HG03064 (cell line): ENCODE data around the gene GNAI3.

Experiments
- ATAC-seq: cut with Tn5 transposase; IDR thresholded peaks from one replicate; pipeline ENCODE4 v1.9.1; 2021; ENCODE audit warnings: low read depth; ENCODE audit not compliant: unreplicated experiment

Gene GNAI3

DNA sequence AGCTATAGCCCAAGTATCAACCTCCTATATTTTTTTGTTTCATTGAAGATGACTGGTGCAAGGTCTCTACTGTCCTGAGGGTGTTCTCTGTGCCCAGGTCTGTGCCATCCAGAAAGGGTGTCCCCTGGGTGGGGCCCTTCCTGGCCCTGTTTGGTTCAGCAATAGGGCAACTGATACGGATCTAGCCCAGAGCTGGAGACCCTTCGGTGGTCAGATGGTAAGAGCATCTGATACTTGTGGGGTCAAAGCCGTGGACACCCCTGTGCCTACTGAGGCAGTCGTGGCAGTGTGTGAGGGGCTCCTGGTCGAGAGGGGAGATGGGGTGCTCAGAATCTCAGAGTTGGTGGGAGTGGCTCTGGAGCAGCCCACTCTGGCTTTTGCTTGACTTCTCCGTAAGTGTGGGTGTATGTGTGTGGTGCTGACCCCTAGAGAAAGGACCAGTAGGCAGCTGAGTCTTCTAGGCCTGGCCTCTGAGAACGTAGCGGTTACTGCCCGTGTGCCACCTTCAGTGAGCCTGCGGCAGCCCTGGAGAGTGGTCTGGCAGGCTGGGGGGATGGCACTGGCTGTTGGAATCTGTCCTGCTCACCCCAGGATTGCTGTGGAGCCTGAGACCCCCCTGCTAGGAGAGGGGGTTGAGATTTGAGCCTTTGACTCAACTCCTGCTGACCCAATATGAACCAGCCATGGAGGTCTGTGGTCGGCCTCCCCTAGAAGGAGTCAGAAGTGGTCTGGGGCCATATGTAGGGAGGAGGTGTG lies 73.9 kb downstream of the GNAI3 start:
- no peak for ATAC-seq

DNA sequence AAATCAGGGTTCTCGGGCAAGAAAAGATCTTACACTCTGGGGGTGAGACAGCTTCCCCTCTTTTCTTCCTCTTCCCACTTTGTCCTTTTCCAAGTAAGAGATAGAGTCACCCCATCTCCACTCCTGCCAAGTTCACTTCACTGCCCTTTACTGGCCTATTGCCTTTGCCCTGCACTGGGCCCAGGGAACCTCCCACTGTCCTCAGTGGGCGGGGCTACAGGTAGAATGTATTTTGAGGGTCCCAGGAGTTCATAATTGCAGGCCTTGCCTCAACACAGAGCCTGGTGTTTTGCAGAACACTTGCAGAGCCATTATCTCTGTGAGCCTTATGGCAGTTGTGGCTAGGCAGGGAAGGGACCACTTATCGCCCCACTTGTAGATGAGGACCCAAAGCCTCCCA lies 74.5 kb downstream of the GNAI3 start:
- ATAC-seq, result no peak

DNA sequence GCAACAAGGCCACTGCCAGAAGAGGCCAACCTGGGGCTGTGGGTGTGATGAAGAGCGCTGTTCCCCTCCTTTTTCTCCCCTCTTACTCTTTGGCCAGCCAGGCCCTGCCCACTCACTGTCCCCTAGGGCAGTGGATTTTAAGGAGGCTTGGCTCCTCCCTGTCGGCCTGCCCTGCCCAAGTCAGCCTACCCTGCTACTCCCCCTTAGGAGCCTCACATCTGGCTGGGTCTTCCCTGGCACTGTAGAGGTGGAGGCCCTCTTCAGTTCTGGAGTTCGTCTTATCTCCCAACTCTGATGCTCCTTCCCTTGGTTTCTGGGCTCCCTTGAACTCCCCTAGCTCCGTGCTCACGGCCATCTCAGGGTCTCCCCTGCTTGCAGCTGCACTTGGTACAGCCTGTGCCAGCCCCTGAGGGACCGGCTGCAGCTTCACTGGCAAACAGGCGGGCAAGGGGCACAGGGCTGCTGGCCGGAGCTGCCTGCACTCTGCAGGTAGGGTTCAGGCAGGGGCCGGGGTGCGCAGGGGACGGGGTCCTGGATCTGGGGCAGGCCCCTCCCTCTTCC lies 75.3 kb downstream of the GNAI3 start:
- no peak for ATAC-seq

DNA sequence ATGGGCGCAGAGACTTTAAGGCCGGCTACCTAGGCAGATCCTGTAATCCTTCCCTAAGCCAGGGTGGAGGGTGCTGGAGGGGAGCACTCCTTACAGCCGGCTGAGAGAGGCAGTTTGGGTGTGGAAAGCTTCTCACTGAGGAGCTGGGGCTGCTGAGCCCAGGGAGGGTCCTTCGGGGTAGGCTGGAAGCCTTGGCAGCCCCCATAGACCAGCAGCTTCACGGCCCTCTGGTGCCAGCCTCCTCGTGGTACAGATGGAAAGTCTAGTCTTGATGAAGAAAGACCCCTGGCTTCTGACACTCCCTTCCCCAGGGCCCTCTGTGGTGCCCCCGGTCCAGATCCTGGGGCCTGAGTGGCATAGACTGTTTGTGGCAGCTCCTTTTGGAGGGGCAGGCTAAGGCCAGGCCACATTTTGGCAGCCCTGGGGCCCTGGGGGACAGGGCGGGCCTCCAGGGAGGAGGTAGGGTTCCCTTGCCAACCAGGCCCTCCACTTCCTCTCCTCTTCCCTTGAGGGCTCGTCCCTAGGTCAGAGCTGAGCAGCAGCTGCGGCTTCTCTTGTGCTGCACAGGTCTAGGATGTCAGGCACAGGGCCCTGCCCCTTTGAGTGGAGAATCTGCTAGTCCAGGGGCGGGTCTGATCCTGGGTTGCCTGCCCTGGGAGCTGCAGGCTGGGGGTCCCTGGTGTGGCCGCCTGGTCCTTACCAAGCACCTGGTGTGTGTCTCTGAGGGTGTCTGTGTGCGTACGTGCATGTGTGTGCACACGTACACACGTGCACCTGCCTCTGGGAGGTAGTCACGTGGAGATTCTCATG lies 76.0 kb downstream of the GNAI3 start:
- no peak for ATAC-seq

DNA sequence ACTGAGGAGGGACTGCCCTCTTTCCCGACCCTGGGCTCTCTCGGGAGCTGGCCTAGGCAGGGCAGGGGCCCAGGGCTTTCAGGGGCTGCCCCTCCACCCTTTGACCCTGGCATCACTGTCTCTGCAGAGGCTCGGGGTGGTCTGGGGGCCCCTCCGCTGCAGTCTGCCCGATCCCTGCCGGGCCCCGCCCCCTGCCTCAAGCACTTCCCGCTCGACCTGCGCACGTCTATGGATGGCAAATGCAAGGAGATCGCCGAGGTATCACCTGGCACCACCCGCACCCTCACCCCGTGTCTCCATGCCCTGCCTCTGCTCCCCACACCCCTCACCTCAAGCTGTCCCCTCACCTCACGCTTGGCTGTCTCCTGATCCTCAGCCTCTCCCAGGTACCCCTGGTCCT lies 76.8 kb downstream of the GNAI3 start:
- no peak for ATAC-seq

DNA sequence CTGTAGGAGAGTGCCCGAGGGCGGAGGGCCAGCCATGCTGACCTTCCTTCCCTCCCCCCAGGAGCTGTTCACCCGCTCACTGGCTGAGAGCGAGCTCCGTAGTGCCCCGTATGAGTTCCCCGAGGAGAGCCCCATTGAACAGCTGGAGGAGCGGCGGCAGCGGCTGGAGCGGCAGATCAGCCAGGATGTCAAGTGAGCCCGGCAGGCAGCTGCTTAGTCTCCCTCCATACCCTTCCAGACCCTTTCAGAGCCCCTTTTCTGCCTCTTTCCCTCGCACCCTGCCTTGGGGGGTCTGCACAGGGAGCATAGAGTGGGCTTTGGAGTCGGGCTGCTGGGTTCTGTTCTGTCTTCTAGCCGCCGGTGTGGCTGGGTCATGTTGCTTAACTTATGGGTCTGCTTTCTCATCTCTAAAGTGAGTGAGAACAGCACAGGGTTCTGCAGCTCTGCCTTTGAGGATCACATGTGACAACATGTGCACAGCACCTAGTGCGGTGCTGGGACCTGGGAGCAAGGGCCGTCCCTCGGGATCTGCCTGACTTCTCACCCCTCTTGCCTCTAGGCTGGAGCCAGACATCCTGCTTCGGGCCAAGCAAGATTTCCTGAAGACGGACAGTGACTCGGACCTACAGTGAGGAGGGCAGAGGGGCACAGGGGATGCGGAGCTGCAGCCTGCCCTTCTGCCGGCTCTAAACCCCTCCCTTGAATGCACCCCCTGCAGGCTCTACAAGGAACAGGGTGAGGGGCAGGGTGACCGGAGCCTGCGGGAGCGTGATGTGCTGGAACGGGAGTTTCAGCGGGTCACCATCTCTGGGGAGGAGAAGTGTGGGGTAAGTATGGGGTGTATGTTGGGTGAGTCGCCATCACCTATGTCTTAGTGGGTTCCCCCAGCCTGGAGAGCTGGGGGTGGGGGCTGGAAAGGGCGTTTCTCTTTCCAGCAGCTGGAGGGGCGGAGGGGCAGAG lies 77.5 kb downstream of the GNAI3 start:
- ATAC-seq, result no peak

GRCh38 chr1:109626682-109627408 lies 78.4 kb downstream of the GNAI3 start:
- ATAC-seq, result no peak

- ATAC-seq, result no peak
These were observed 79.4 kb downstream of the GNAI3 start for GRCh38 chr1:109627692-109628399.

GRCh38 chr1:109628540-109629321 lies 80.3 kb downstream of the GNAI3 start:
- no peak for ATAC-seq

DNA sequence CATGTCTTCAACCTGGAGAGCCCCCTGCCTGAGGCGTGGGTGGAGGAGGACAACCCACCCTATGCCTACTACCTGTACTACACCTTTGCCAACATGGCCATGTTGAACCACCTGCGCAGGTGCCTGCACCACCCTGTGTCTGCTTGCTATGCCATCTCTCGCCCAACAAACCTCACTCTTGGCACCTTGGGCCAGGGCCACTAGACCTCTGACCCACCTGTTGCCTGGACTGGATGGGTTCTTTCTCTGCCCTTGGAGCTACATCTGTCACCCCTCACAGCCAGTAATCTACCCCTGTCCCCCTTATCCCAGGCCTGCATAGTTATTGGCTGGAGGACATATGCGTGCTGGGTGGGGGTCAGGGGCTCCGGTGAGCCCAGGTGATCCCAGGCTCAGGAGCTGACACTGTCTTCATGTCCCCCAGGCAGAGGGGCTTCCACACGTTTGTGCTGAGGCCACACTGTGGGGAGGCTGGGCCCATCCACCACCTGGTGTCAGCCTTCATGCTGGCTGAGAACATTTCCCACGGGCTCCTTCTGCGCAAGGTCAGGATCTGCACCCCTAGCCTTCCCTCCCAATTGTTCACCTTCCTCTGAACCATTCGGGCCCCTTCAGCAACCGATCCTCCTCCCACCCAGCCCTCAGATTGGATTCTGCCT lies 81.1 kb downstream of the GNAI3 start:
- ATAC-seq, result no peak

GRCh38 chr1:109630081-109630897 lies 81.9 kb downstream of the GNAI3 start:
- ATAC-seq, result no peak

- no peak for ATAC-seq
These were observed 82.6 kb downstream of the GNAI3 start for GRCh38 chr1:109630898-109631512.

DNA sequence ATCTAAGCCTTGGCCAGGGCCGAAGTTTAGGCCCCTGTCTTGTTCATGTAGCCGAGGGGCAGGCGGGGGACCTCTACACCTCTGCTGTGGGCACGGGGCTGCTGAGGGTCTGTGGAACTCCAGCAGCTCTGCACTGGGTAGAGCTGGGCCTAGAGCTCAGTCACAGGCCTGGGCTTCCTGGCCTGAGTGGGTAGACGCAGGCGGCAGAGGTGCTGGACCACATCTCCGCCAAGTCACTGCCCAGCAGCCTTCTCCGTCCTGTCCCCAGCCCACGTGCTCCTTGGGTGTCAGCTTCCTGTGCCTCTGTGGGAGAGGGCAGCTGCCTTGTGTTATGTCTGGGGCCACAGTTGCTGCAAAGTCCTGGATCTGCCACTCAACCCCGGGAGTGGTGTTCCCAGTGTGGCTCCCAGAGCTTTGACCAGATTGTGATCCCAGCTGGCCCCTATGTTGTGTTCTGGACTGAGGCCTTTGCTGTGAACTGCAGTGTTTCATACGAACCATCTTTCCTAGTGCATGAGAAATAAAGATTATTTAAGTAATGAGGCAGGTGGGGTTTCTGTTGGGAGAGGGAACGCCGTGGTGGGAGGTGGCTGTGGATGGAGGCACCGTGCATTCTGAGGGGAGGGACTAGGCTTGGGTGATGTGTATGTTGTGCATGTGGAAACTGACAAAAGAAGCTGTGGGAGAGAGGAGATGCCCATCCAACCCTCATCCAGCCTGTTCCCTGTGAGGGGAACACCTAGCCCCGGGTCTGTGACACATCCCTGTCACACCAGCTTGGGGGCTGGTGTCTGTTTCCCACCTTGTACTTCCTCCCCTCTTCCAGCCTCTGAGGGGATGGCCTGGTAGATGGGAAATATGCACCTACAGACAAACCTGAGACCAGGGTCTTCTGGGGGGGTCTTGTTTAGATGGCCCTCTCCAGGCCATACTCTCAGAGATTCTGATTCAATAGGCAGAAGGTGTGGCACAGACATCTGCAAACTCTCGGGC lies 83.4 kb downstream of the GNAI3 start:
- no peak for ATAC-seq

DNA sequence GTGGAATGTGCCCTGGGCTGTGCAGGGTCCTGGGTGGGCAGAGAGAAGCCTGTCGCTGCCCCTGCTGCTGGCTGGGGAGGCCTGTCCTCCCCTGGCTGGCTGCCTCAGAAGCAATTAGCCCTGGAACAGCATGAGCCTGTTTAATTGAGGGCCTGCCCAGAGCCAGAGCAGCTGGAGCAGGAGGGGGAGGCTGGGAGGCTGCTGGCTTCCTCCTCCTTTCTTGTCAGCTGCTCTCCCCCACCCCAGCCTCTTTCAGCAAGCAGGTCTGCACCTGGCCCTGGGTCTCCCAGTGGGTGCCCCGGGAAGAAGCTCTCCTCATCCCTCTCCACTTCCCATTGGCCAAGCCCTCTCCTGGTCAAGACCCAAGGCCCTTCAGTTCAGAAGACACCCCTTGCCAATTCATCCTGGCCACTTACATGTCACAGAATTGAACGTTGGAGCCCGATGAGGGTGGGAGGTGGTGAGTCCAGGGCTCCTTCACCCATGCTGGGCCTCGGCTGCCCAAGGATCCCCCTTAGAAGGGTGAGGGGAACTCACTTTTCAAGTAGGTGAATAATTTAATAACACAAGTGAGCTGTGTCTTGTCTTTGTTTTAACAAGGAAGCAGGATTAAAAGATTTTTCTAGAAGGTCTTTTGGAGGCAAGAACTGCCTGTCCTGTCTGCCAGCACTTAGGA lies 84.4 kb downstream of the GNAI3 start:
- no peak for ATAC-seq

- ATAC-seq, result no peak
These were observed 85.9 kb downstream of the GNAI3 start for GRCh38 chr1:109634292-109634691.
